Panc1 (cell line): ENCODE results near the gene CUX1. TPM values are rescaled to one million over a fixed set of nuclear protein-coding genes. Genes with fewer than 3 reads are reported as not detected.

Experiments used
- ATAC-seq: fragments of 200-7000 bp; cut with Tn5 transposase; 2 replicates; pipeline ENCODE4 v1.9.1; 2020; ENCODE audit warnings: mild to moderate bottlenecking, moderate library complexity
- BruUV-seq: library from RNA; stranded (reverse); fragments of 400-500 nt; replicated peaks from 2 replicates; lab custom pipeline; 2021; lab: Mats Ljungman, UMichigan
- CTCF ChIA-PET: fragments of 300-600 bp; sonication (Branson Sonifier 250); formaldehyde crosslinking; loops from one replicate; lab custom pipeline; 2022; ENCODE audit warnings: antibody characterized with exemption; lab: Charles Lee
- POLR2A ChIA-PET: fragments of 300-600 bp; sonication (Branson Sonifier 250); formaldehyde crosslinking; loops from one replicate; lab custom pipeline; 2022; ENCODE audit warnings: antibody characterized with exemption; lab: Charles Lee
- DNase-seq: peaks from one replicate; pipeline ENCODE4 v3.0.0-alpha.2; 2010; ENCODE audit warnings: low read depth, low spot score
- H3K27ac ChIP-seq: 2 replicates; pipeline ENCODE4 v1.5.1; 2011; ENCODE audit warnings: mild to moderate bottlenecking, low read length, inconsistent platforms
- H3K27me3 ChIP-seq: fragments of 200-500 bp; sonication (Bioruptor generic); 2 replicates; pipeline ENCODE4 v1.6.0; 2014; ENCODE audit warnings: low read length, inconsistent platforms; ENCODE audit not compliant: control insufficient read depth, insufficient read depth
- H3K36me3 ChIP-seq: fragments of 200-500 bp; sonication (Bioruptor generic); 2 replicates; pipeline ENCODE4 v1.5.1; 2014; ENCODE audit warnings: inconsistent platforms, mild to moderate bottlenecking, low read length, moderate library complexity; ENCODE audit not compliant: control insufficient read depth, insufficient read depth
- H3K4me1 ChIP-seq: 2 replicates; pipeline ENCODE4 v1.5.1; 2011; ENCODE audit warnings: inconsistent platforms, mild to moderate bottlenecking, low read length, moderate library complexity; ENCODE audit not compliant: control insufficient read depth, insufficient read depth
- H3K4me3 ChIP-seq, 2 experiments: 2 replicates each; pipeline ENCODE4 v1.5.1; 2011 to 2012; ENCODE audit warnings: low read depth in 2 of 2, low read length in 2 of 2, mild to moderate bottlenecking in 2 of 2, inconsistent platforms in 1 of 2, moderate library complexity in 1 of 2
- H3K9me3 ChIP-seq: fragments of 200-500 bp; sonication (Bioruptor generic); 2 replicates; pipeline ENCODE4 v1.5.1; 2014; ENCODE audit warnings: low read depth, mild to moderate bottlenecking, inconsistent platforms, low read length, moderate library complexity; ENCODE audit not compliant: control insufficient read depth, insufficient read depth
- POLR2AphosphoS5 ChIP-seq: IDR thresholded peaks from 2 replicates; pipeline ENCODE4 v1.6.1; 2012; ENCODE audit warnings: mild to moderate bottlenecking, low read depth, low read length, moderate library complexity
- REST ChIP-seq, 2 experiments: IDR thresholded peaks; 2 replicates each; pipeline ENCODE4 v1.6.1; 2011 to 2012; ENCODE audit warnings: low read depth in 2 of 2, control low read depth in 1 of 2, low read length in 1 of 2, mild to moderate bottlenecking in 1 of 2, moderate library complexity in 1 of 2; ENCODE audit not compliant: insufficient read depth in 1 of 2
- SIN3A ChIP-seq: IDR thresholded peaks from 2 replicates; pipeline ENCODE4 v1.6.1; 2012; ENCODE audit warnings: low read depth, mild to moderate bottlenecking, low read length, moderate library complexity, borderline replicate concordance; ENCODE audit not compliant: insufficient read depth
- TCF7L2 ChIP-seq: IDR thresholded peaks from 2 replicates; pipeline ENCODE4 v1.6.1; 2011; ENCODE audit warnings: mild to moderate bottlenecking, low read depth, low read length, inconsistent platforms
- in situ Hi-C: cut with HindIII; loops from 2 replicates; pipeline ENCODE4 v1.10.0; 2016; ENCODE audit warnings: low sequenced_read_pairs, low pct_unique_long_range_greater_than_20kb
- intact Hi-C: fragments of 100-400 bp; cut with micrococcal nuclease; formaldehyde crosslinking; loops from one replicate; pipeline ENCODE4 v1.10.0; 2022; ENCODE audit not compliant: unreplicated experiment
- total RNA-seq: library from RNA; stranded (reverse); gene quantifications from one replicate; pipeline ENCODE4 v1.2.1, GENCODE V29; 2021; ENCODE audit not compliant: unreplicated experiment
- TF ChIP-seq, protein P1 (sequence below): fragments of 450-650 bp; IDR thresholded peaks from 2 replicates; pipeline ENCODE4 v1.5.1; 2017; ENCODE audit warnings: mild to moderate bottlenecking

The CUX1 gene
- total RNA-seq, 1 experiment from 2014 or later: 50.9 TPM

DNA sequence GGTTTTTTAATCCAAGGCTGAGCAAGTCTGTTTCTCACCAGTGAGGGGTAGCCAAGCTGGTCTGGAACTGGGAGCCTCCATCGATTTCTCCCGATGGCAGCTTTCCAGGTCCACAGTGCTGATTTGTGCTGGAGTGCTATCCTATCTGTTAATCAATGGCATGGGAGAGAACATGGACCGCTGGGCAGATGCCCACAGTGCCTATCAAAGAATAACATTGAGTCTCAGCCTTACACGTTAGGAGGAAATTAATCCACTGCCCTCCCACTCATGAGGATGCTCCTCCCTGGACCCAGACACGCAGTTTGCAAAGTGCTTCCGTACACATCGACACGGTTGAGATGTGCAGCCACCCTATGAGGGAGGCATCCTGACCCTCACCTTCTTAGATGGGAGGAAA, 36.0 kb upstream of the CUX1 start:
- in situ Hi-C loops: no loop called here
- no peaks in the 10 kb centered on the region for H3K27me3 ChIP-seq
- POLR2A ChIA-PET: no interaction called here

DNA sequence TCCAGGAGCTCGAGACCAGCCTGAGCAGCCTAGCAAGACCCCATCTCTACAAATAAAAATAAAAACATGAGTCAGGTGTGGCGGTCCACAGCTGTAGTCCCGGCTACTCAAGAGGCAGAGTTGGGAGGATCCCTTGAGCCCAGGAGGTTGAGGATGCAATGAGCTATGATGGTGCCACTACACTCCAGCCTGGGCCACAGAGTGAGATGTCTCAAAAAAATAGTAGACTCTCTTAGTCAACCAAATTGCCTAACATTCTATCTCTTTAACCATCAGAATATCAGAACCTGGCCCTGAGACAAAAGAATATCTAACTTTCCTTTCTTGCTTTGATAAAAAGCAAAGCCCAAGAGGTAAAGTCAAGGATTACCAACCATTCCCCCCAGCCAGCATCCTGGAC, 35.0 kb upstream of the CUX1 start:
- no peaks in the 10 kb centered on the region for H3K27me3 ChIP-seq
- no peak for DNase-seq
- in situ Hi-C loops: no loop called here
- H3K4me3 ChIP-seq: no peak overlapping the region
- H3K27ac ChIP-seq: no peak overlapping the region
- no peaks in the 10 kb centered on the region for H3K9me3 ChIP-seq
- ATAC-seq: no peak
- POLR2A ChIA-PET: no interaction called here
- no peaks in the 10 kb centered on the region for H3K4me1 ChIP-seq
- H3K36me3 ChIP-seq: no peaks in the 10 kb centered on the region
- CTCF ChIA-PET: no interaction called here
- no TSS peak for BruUV-seq
- TF ChIP-seq REST (IDR thresholded peaks at IDR 0.05; ENCODE audit: insufficient read depth in 1 of 2, low read depth in 2 of 2, low read length in 1 of 2): no peak
- TF ChIP-seq, protein P1, sequence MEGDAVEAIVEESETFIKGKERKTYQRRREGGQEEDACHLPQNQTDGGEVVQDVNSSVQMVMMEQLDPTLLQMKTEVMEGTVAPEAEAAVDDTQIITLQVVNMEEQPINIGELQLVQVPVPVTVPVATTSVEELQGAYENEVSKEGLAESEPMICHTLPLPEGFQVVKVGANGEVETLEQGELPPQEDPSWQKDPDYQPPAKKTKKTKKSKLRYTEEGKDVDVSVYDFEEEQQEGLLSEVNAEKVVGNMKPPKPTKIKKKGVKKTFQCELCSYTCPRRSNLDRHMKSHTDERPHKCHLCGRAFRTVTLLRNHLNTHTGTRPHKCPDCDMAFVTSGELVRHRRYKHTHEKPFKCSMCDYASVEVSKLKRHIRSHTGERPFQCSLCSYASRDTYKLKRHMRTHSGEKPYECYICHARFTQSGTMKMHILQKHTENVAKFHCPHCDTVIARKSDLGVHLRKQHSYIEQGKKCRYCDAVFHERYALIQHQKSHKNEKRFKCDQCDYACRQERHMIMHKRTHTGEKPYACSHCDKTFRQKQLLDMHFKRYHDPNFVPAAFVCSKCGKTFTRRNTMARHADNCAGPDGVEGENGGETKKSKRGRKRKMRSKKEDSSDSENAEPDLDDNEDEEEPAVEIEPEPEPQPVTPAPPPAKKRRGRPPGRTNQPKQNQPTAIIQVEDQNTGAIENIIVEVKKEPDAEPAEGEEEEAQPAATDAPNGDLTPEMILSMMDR: no peak
- intact Hi-C loops: no loop called here

More for the DNA sequence above, 36.0 kb upstream of the CUX1 start:
- Histone ChIP-seq H3K27ac (no peak overlapping the region), H3K4me1 (no peaks in the 10 kb centered on the region), H3K9me3 (no peaks in the 10 kb centered on the region), H3K36me3 (no peaks in the 10 kb centered on the region), H3K4me3 (no peak overlapping the region)
- TF ChIP-seq POLR2AphosphoS5 (no peak), REST (IDR thresholded peaks at IDR 0.05; ENCODE audit: insufficient read depth in 1 of 2, low read depth in 2 of 2, low read length in 1 of 2) (no peak), SIN3A (no peak), TCF7L2 (no peak)
- TF ChIP-seq, protein P1: no peak
- intact Hi-C loops: no loop called here
- no TSS peak for BruUV-seq
- DNase-seq (no peak), ATAC-seq (no peak)
- CTCF ChIA-PET: no interaction called here
